Fibroblast of lung (primary cell): ENCODE results near the gene DTD1.

Source experiments
- EZH2 ChIP-seq: IDR thresholded peaks from 2 replicates; pipeline ENCODE4 v1.5.1; 2012; ENCODE audit warnings: low read length, control low read depth, mild to moderate bottlenecking; ENCODE audit errors: missing control alignments
- TF ChIP-seq, protein P1 (sequence below), 2 donors: IDR thresholded peaks in 1 of 2; conservative IDR thresholded peaks in 1 of 2; 1 replicate in 1 of 2; 2 replicates in 1 of 2; pipeline ENCODE4 v1.5.1; 2011 to 2012; ENCODE audit warnings: low read length in 2 of 2, control low read depth in 1 of 2, inconsistent platforms in 1 of 2, low read depth in 1 of 2, mild to moderate bottlenecking in 1 of 2

DNA sequence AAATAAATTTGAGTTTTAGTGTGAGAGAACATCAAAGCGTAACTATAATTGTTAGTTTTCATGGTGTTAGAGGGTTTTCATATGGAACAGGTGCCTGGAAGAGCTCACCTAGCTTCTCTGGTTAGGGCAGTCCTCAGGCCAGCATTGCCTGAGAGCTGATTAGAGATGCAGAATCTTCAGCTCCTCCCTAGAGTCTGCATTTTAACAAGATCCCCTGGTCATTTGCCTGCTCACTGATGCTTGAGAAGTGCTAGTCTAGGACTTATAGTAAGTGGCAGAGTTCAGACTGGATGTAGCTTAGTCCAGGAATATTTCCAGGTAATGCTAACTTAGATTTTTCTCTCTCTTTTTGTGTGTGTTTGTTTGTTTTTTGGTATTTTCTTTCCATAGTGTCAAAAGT lies 42.3 kb upstream of the DTD1 start:
- TF ChIP-seq EZH2: no peak
- TF ChIP-seq, protein P1, sequence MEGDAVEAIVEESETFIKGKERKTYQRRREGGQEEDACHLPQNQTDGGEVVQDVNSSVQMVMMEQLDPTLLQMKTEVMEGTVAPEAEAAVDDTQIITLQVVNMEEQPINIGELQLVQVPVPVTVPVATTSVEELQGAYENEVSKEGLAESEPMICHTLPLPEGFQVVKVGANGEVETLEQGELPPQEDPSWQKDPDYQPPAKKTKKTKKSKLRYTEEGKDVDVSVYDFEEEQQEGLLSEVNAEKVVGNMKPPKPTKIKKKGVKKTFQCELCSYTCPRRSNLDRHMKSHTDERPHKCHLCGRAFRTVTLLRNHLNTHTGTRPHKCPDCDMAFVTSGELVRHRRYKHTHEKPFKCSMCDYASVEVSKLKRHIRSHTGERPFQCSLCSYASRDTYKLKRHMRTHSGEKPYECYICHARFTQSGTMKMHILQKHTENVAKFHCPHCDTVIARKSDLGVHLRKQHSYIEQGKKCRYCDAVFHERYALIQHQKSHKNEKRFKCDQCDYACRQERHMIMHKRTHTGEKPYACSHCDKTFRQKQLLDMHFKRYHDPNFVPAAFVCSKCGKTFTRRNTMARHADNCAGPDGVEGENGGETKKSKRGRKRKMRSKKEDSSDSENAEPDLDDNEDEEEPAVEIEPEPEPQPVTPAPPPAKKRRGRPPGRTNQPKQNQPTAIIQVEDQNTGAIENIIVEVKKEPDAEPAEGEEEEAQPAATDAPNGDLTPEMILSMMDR (conservative IDR thresholded peaks at IDR 0.05 in 1 of 2, IDR thresholded peaks at IDR 0.05 in 1 of 2; ENCODE audit: low read depth in 1 of 2, low read length in 2 of 2): no peak
